ENCODE data around the gene GNG7.
"Not testable (repeated sequence)": the region's sequence is repeated elsewhere in the genome, so short reads cannot be mapped to it uniquely, and the experiment has no call there.

The GNG7 gene

DNA sequence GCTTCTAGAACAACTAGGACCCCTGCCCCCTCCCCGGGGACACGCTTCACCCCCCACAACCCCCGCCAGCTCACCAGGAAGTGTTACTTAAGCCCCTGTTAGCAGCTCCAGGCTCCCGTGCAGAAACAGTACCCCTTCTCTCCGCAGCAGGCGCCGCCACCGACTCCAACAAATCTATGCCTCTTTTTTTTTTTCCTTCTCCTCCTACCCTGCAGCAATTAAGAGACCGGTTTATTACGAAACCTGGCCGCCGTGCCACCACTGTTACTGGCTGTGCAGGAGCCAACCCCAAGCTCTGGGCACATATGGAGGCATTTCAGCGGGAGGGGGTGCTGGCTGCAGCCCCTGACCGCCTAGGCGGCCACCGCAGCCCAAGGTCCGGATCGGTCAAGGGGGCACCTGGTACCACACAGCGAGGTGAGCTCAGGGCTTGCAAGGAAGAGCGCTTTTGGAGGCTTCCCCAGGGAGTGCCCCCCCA lies 224.2 kb downstream of the GNG7 start:
- peak; percentile 3 for DNase-seq

DNA sequence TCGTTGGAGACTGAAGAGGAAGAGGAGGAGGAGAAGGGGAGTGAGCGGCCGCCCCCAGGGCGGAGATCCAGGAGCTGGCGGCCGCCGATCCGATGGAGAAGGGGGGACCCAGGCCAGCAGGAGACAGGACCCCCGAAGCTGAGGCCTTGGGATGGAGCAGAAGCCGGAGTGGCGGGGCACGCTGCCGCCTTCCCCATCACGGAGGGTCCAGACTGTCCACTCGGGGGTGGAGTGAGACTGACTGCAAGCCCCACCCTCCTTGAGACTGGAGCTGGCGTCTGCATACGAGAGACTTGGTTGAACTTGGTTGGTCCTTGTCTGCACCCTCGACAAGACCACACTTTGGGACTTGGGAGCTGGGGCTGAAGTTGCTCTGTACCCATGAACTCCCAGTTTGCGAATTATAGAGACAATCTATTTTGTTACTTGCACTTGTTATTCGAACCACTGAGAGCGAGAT lies 224.7 kb downstream of the GNG7 start:
- DNase-seq = no peak

DNA sequence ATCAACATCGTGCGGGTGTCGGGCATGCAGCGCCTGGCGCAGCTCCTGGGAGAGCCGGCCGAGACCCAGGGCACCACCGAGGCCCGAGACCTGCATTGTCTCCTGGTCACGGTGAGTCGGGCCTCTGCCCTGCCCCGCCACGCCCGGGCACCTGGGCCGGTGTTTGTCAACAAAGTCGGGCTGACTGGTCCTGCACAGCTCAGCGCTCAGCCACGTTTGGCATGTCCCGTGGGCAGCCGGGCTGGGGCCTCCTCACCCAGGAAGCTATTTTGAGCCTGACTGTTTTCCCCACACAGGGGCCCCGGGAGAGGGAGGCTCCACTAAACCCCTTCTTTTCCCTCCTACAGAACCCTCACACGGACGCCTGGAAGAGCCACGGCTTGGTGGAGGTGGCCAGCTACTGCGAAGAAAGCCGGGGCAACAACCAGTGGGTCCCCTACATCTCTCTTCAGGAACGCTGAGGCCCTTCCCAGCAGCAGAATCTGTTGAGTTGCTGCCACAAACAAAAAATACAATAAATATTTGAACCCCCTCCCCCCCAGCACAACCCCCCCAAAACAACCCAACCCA lies 225.3 kb downstream of the GNG7 start:
- DNase-seq = no peak

DNA sequence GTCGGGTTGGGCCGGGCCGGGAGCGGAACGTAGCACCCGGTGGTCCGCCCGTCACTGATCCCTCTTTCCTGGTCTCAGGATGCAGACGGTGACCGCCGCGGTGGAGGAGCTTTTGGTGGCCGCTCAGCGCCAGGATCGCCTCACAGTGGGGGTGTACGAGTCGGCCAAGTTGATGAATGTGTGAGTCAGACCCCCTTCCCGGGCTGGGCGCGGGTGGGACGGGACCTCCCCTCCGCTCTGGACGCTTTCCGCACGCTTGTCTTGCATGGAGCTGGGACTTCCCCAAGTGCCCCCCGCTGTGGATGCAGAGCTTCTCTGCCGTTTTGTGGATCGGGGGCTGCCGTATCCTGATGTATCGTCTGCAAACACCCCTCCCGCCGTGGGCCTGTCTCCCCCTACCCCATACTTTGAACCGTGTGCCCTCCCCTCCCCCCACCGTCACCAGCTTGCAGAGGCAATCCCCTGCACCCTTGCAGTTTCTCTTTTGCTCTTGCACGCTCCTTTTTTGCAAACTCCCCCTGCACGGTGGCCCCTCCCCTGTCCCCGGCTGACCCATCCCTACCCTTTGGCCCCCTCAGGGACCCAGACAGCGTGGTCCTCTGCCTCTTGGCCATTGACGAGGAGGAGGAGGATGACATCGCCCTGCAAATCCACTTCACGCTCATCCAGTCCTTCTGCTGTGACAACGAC lies 225.9 kb downstream of the GNG7 start:
- DNase-seq = peak; percentile 4

DNA sequence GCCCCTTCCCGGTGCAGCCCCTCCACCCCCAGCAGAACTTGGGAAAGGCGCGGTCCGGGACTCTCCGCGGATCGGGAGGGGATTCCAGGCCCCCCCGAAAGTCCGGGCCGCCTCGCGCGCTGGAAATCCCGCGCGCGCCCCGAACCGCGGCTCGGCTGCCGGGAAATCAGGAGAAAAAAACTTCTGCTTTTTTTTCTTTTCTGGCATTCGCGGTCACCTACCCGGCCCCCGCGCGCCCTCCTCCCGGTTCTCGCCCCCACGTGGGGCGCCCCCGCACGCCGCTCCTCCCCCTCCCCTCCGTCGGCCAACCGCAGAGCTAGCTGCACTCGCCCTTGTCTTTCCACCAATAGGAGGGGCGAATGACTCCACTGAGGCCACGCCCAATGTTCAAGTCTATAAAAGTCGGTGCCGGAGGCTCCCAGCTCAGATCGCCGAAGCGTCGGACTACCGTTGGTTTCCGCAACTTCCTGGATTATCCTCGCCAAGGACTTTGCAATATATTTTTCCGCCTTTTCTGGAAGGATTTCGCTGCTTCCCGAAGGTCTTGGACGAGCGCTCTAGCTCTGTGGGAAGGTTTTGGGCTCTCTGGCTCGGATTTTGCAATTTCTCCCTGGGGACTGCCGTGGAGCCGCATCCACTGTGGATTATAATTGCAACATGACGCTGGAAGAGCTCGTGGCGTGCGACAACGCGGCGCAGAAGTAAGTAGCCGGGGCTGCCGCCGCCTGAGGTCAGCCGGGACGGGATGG lies 226.6 kb downstream of the GNG7 start, which contains the start of gene GADD45B:
Gene GADD45B (plus strand): TSS at position 426 of the 749 bp plus-strand sequence. CDS start 232 bp downstream, at position 658.
- peak; percentile 94 for DNase-seq

DNA sequence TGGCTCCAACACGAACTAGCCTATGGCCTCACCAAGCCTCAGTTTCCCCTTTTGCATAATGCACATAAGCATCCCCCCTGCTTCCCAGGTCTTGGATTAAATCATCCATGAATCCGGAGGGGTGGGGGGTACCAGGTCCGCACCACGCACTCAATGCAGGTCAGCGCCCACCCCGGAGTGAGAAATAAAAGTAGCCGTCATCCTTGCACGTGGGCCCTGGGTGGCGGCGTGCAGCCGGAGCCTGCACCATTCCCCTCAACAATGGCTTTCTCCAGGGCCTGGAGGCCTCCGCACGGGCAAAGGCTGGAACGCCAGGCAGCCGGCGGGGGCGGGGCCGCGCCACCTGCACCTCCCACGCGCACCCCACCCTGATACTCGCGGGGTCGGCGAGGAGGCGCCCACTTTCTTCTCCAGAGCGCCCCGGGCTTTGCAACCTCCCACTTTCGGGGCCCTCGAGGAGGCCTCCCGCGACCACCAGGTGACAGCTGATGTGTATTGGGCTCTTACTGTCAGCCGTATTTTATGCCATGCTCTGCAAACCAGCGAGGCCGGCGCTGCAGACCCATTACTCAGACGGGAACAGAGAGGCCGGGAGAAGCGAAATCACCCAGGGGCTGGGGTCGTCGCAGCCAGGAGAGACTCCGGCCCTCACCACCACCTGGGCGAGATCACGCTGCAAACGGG lies 227.3 kb downstream of the GNG7 start:
- no peak for DNase-seq

DNA sequence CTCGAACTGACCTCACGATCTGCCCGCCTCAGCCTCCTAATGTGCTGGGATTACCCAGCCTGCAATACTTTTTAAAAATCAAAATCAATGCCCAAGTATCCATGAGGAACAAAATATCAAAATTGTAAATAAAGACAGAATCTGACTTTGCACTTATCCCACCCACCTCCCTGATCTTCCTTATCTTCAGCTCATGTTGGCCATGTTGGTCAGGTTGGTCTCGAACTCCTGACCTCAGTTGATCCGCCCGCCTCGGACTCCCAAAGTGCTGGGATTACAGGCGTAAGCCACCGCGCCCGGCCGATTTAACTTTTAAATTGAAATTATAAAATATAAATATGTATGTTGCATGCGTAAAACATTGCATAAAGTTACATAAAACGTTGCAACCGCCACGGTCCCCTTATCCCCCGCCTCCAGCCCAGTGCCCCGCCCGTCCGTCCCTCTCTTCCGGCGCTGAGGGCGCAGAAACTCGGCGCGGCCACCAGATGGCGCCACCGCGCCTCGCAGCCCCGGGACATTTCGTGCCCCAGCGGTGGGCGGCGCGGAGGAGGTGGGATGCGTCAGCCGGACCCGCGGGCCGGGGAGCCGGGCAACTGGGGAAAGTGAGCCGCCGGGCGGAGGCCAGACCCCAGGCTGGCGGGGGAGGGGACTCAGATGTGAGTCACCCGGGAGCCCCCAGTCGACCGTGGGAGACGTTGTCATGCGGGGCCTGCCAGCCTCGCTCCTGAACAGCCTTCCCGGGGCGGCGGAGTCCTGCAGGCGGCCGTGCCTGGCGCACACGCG lies 228.1 kb downstream of the GNG7 start:
- DNase-seq = peak; percentile 45

DNA sequence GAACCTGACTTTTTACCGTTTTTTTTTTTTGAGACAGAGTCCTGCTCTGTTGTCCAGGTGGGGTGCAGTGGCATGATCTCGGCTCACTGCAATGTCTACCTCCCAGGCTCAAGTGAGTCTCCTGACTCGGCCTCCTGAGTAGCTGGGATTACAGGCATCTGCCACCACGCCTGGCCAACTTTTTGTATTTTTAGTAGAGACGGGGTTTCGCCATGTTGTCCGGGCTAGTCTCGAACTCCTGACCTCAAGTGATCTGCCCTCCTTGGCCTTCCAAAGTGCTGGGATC lies 232.6 kb downstream of the GNG7 start:
- not testable (repeated sequence) for DNase-seq

DNA sequence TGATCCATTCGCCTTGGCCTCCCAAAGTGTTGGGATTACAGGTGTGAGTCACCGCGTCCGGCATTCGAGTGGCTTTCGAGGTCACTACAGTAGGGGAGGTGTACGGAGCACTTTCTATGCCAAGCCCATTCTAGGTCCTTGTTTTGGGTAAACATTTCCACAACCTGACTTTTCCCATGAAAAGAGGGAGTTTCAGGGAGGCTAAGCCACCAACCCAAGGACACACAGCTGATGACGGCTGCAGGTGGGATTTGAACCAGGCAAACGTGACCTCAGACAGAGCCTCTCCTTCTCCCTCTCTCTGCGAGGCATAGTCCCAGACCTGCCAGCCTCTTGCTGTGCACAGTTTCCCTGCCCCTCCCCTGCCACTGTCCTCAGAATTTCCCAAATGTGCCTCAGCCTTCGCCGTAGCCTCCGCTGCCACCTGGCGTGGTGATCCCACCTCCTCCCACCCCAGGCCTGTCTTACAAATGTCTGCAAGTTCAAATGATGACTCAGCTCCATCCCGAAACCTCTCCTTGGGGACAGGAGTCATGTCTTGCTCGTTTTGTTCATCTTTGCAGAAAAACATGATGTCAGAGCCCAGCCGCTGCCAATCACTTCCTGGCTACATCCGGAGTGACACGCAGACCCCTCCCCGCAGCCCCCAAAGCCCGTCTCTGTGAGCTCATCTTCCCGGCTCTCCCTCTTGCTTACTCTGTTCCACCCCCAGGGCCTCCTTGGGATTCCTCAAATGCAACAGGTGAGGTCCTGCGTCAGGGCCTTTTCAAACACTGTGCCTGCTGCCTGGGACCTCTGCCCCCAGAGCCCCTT lies 233.2 kb downstream of the GNG7 start:
- DNase-seq = no peak

DNA sequence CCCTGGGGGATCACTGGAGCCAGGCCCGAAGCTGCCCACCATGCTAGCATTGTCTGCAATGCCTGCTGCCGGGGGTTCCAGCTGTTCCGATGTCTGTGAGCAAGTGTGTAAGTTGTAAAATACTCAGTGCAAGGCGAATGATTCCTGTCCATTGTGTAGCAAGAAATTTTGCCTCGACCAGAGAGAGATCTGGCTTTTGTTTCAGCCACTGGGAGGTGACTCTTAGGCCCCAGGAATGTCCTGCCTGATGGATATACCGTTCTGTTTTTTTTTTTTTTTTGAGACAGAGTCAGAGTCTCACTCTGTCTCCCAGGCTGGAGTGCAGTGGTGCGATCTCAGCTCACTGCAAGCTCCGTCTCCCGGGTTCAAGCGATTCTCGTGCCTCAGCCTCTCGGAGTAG lies 233.9 kb downstream of the GNG7 start:
- DNase-seq = no peak

DNA sequence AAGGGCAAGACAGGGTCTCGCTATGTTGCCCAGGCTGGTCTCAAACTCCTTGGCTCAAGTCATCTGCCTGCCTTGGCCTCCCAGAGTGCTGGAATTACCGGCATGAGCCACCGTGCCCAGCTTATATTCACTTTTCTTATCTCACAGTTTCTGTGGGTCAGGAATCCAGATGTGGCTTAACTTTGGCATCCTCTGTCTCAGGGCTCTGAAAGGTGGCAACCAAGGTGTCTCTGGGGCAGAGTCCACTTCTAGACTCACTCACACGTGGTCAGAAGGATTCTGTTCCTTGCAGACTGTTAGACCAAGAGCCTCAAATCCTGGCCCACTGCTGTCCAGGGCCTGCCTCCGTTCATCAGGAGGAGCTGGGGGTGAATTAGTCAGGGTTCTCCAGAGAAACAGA lies 238.1 kb downstream of the GNG7 start:
- DNase-seq = no peak

DNA sequence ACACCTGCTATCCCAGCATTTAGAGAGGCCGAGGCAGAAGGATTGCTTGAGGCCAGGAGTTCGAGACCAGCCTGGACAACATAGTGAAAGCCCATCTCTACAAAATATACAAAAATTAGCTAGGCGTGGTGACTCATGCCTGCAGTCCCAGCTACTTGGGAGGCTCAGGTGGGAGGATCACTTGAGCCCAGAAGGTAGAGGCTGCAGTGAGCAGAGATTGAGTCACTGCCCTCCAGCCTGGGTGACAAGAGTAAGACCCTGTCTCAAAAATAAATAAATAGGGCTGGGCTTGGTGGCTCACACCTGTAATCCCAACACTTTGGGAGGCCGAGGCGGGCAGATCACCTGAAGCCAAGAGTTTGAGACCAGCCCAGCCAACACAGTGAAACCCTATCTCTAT lies 238.8 kb downstream of the GNG7 start:
- DNase-seq = not testable (repeated sequence)

DNA sequence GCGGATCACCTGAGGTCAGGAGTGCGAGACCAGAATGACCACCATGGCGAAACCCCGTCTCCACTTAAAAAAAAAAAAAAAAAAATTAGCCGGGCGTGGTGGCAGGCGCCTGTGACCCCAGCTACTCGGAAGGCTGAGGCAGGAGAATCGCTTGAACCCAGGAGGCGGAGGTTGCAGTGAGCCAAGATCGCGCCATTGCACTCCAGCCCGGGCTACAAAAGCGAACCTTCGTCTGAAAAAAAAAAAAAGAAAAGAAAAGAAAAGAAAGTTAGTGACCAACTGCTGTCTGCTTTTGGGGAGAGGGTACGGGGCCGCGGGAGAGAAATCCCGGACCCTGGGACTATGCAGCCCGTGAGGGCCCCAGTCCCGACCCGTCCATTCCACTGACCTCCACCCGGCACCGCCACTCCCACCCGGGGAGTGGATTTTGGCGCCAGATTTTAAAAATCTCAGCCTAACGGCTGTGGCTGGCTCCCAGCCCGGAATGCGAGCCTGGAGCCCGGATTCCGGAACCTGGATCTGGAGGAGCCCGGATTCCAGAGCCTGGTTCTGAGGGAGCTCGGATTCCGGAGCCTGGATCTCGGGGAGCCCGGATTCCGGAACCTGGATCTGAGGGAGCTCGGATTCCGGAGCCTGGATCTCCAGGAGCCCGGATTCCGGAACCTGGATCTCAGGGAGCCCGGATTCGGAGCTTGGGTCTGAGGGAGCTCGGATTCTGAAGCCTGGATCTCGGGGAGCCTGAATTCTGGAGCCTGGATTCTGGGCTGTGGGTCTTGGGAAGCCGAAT lies 239.7 kb downstream of the GNG7 start:
- DNase-seq = peak; percentile 45

DNA sequence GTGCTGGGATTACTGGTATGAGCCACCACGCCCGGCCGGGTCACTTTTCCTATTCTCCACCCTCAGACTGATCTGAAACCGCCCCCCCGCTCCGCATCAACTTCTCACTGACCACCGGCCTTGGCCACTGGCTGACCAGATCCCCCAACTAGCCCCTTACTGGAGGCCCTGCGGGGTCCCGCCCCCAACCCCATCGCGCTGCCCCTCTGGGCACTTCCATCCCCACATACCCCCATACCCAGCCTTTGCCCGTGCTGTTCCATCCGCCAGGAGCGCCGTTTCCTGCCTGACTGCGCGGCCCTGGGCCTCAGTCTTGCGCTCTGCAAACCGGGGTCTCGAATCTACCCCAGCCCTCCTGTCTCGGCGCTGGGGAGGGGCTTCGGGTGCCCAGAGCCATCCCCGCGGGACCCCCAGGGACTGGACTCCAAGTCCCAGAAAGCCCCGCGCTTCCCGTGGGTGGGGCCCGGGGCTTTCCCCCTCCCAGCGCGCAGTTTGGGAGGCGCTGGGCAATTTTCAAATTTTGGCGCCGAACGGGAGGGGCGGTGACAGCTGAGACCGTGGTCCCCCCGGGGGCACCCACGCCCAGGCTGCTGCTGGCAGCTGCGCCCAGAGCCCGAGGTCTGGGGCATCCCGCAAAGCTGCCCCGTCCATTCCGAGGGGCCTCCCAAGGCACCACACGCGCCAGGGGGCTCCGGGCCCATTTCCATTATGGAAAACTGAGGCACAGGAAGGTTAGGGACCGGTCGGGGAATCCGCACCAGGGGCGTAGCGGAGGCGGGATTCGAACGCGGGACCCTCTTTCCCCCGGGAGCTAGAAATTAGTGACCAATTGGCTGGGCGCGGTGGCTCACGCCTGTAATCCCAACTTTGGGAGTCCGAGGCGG lies 240.5 kb downstream of the GNG7 start:
- DNase-seq = peak; percentile 10
